H1 (cell line): ENCODE measurements around the gene ENPP4. TPM values are rescaled to one million over a fixed set of nuclear protein-coding genes. Genes with fewer than 3 reads are reported as not detected.

Experiments used
- CTCF ChIA-PET: fragments of 300-600 bp; sonication (Branson Sonifier 250); formaldehyde crosslinking; loops from one replicate; lab custom pipeline; 2021; ENCODE audit not compliant: partially characterized antibody; lab: Charles Lee
- POLR2A ChIA-PET: fragments of 300-600 bp; sonication (Branson Sonifier 250); formaldehyde crosslinking; loops from one replicate; lab custom pipeline; 2021; ENCODE audit warnings: inconsistent platforms; ENCODE audit not compliant: partially characterized antibody; lab: Charles Lee
- DNase-seq, 2 experiments: peaks; one replicate each; pipeline versions ENCODE4 v3.0.0 to v3.0.0-alpha.2; 2010 to 2022; ENCODE audit warnings: low spot score in 2 of 2, low read depth in 1 of 2, mixed read lengths in 1 of 2
- FAIRE-seq: peaks from 2 replicates; lab custom pipeline; 2011; peaks lifted over from hg19 to GRCh38; lab: Jason Lieb, UNC
- H2AFZ ChIP-seq: 2 replicates; pipeline ENCODE4 v1.8.1; 2012; ENCODE audit warnings: low read length, inconsistent platforms
- H2AK5ac ChIP-seq: 2 replicates; pipeline ENCODE4 v1.6.1; 2013; ENCODE audit warnings: low read depth, low read length
- H2BK120ac ChIP-seq: replicated peaks from 2 replicates; pipeline ENCODE3; 2013; ENCODE audit warnings: low read depth, low read length, inconsistent platforms
- H2BK12ac ChIP-seq: 2 replicates; pipeline ENCODE4 v1.6.1; 2013; ENCODE audit warnings: low read depth, low read length
- H2BK15ac ChIP-seq: 2 replicates; pipeline ENCODE4 v1.6.1; 2013; ENCODE audit warnings: low read length
- H2BK20ac ChIP-seq: 2 replicates; pipeline ENCODE4 v1.6.1; 2013; ENCODE audit warnings: low read length
- H2BK5ac ChIP-seq: 2 replicates; pipeline ENCODE4 v1.6.1; 2013; ENCODE audit warnings: low read depth, low read length
- H3K14ac ChIP-seq: 2 replicates; pipeline ENCODE4 v1.6.1; 2013; ENCODE audit warnings: inconsistent platforms; ENCODE audit not compliant: insufficient read length
- H3K18ac ChIP-seq: 2 replicates; pipeline ENCODE4 v1.6.1; 2013; ENCODE audit warnings: low read length; ENCODE audit errors: extremely low read depth
- H3K23ac ChIP-seq: 2 replicates; pipeline ENCODE4 v1.6.1; 2013; ENCODE audit warnings: inconsistent platforms; ENCODE audit not compliant: insufficient read length
- H3K23me2 ChIP-seq: 2 replicates; pipeline ENCODE4 v1.6.1; 2013; ENCODE audit warnings: low read depth, low read length
- H3K27ac ChIP-seq: 2 replicates; pipeline ENCODE4 v1.6.1; 2011; ENCODE audit warnings: low read depth, low read length, inconsistent platforms
- H3K27me3 ChIP-seq, 4 experiments: replicated peaks in 1 of 4; 1 replicate in 1 of 4; 2 replicates in 3 of 4; pipeline versions ENCODE4 v1.6.1 to v1.8.1; 2011 to 2013; ENCODE audit warnings: low read length in 3 of 4, mild to moderate bottlenecking in 3 of 4, inconsistent platforms in 2 of 4, mixed read lengths in 2 of 4, moderate library complexity in 1 of 4; ENCODE audit not compliant: control insufficient read depth in 3 of 4, insufficient read depth in 3 of 4; ENCODE audit errors: extremely low read depth in 1 of 4
- H3K36me3 ChIP-seq, 4 experiments: 2 replicates each; pipeline versions ENCODE4 v1.6.1 to v1.8.1; 2011 to 2013; ENCODE audit warnings: mild to moderate bottlenecking in 4 of 4, low read length in 3 of 4, moderate library complexity in 2 of 4, control low read depth in 1 of 4, inconsistent platforms in 1 of 4; ENCODE audit not compliant: insufficient read depth in 4 of 4, control insufficient read depth in 2 of 4
- H3K4ac ChIP-seq: replicated peaks from 2 replicates; pipeline ENCODE3; 2013; ENCODE audit warnings: low read length, low read depth, mixed read lengths, inconsistent platforms; ENCODE audit not compliant: insufficient read length
- H3K4me1 ChIP-seq, 4 experiments: replicated peaks in 1 of 4; 1 replicate in 1 of 4; 2 replicates in 3 of 4; pipeline versions ENCODE4 v1.6.1 to v1.8.1; 2011 to 2013; ENCODE audit warnings: low read length in 3 of 4, inconsistent platforms in 2 of 4, mixed read lengths in 1 of 4; ENCODE audit not compliant: insufficient read depth in 4 of 4, control insufficient read depth in 3 of 4
- H3K4me2 ChIP-seq, 2 experiments: 2 replicates each; pipeline versions ENCODE4 v1.6.1 to v1.8.1; 2011 to 2013; ENCODE audit warnings: low read depth in 2 of 2, low read length in 2 of 2, control low read depth in 1 of 2, inconsistent platforms in 1 of 2, mild to moderate bottlenecking in 1 of 2; ENCODE audit not compliant: insufficient read depth in 1 of 2
- H3K4me3 ChIP-seq, 4 experiments: fragments of 200-600, 300-600 bp in 1 of 4; sonication (generic), shearing (Covaris generic), sonication (Bioruptor Twin) in 1 of 4; 2 replicates each; pipeline versions ENCODE4 v1.5.1 to v1.8.1; 2011 to 2016; ENCODE audit warnings: low read length in 4 of 4, low read depth in 3 of 4, control low read depth in 2 of 4, inconsistent platforms in 2 of 4, mild to moderate bottlenecking in 2 of 4, mixed read lengths in 1 of 4, moderate library complexity in 1 of 4; ENCODE audit not compliant: insufficient read depth in 2 of 4; ENCODE audit errors: extremely low read depth in 1 of 4
- H3K56ac ChIP-seq: replicated peaks from 2 replicates; pipeline ENCODE3; 2013; ENCODE audit warnings: low read depth, mild to moderate bottlenecking, mixed read lengths, low read length, inconsistent platforms; ENCODE audit not compliant: insufficient read length
- H3K79me1 ChIP-seq: 2 replicates; pipeline ENCODE4 v1.6.1; 2013; ENCODE audit warnings: low read depth, low read length, control low read depth
- H3K79me2 ChIP-seq, 2 experiments: 2 replicates each; pipeline versions ENCODE4 v1.6.1 to v1.8.1; 2012 to 2013; ENCODE audit warnings: low read length in 2 of 2, mild to moderate bottlenecking in 2 of 2, inconsistent platforms in 1 of 2; ENCODE audit not compliant: insufficient read depth in 2 of 2, control insufficient read depth in 1 of 2
- H3K9ac ChIP-seq, 4 experiments: replicated peaks in 1 of 4; 1 replicate in 1 of 4; 2 replicates in 3 of 4; pipeline versions ENCODE4 v1.6.1 to v1.8.1; 2011 to 2013; ENCODE audit warnings: low read depth in 3 of 4, low read length in 3 of 4, control low read depth in 2 of 4, mild to moderate bottlenecking in 2 of 4, moderate library complexity in 2 of 4, inconsistent platforms in 1 of 4; ENCODE audit errors: extremely low read depth in 1 of 4
- H3K9me3 ChIP-seq, 2 experiments: 2 replicates each; pipeline versions ENCODE4 v1.6.1 to v1.8.1; 2012 to 2013; ENCODE audit warnings: mild to moderate bottlenecking in 2 of 2, moderate library complexity in 2 of 2, control low read depth in 1 of 2, inconsistent platforms in 1 of 2, low read depth in 1 of 2, low read length in 1 of 2, mixed read lengths in 1 of 2; ENCODE audit not compliant: insufficient read depth in 2 of 2
- H4K20me1 ChIP-seq, 2 experiments: replicated peaks in 1 of 2; 2 replicates each; pipeline versions ENCODE3 to v1.8.1; 2011 to 2013; ENCODE audit warnings: inconsistent platforms in 2 of 2, low read length in 2 of 2, mild to moderate bottlenecking in 1 of 2; ENCODE audit not compliant: insufficient read depth in 2 of 2, control insufficient read depth in 1 of 2
- H4K5ac ChIP-seq: 2 replicates; pipeline ENCODE4 v1.6.1; 2013; ENCODE audit warnings: low read length, low read depth, mixed read lengths, inconsistent platforms; ENCODE audit not compliant: insufficient read length
- H4K8ac ChIP-seq: 2 replicates; pipeline ENCODE4 v1.8.0; 2013; ENCODE audit warnings: mild to moderate bottlenecking, moderate library complexity, low read length, inconsistent platforms; ENCODE audit not compliant: insufficient read depth; ENCODE audit errors: extremely low read depth
- H4K91ac ChIP-seq: replicated peaks from 2 replicates; pipeline ENCODE3; 2013; ENCODE audit warnings: low read length, mixed read lengths, inconsistent platforms; ENCODE audit not compliant: insufficient read length
- BCL11A ChIP-seq, 2 experiments: IDR thresholded peaks; one replicate each; pipeline ENCODE4 v1.6.1; 2011; ENCODE audit warnings: low read depth in 2 of 2, low read length in 2 of 2, mild to moderate bottlenecking in 2 of 2
- CREB1 ChIP-seq: IDR thresholded peaks from 2 replicates; pipeline ENCODE4 v1.6.1; 2012; ENCODE audit warnings: inconsistent platforms
- CTCF ChIP-seq, 3 experiments: IDR thresholded peaks; 1 replicate in 2 of 3; 2 replicates in 1 of 3; pipeline versions ENCODE4 v1.5.1 to v1.6.1; 2011; ENCODE audit warnings: low read length in 3 of 3, mild to moderate bottlenecking in 3 of 3, inconsistent platforms in 2 of 3, low read depth in 1 of 3, moderate library complexity in 1 of 3; ENCODE audit not compliant: insufficient read depth in 1 of 3; ENCODE audit errors: control extremely low read depth in 1 of 3
- EGR1 ChIP-seq: IDR thresholded peaks from 2 replicates; pipeline ENCODE4 v1.6.1; 2011; ENCODE audit warnings: low read depth, low read length, borderline replicate concordance
- EP300 ChIP-seq, 2 experiments: IDR thresholded peaks; 1 replicate in 1 of 2; 2 replicates in 1 of 2; pipeline ENCODE4 v1.6.1; 2011 to 2012; ENCODE audit warnings: low read depth in 2 of 2, low read length in 2 of 2, mild to moderate bottlenecking in 2 of 2, borderline replicate concordance in 1 of 2, inconsistent platforms in 1 of 2, moderate library complexity in 1 of 2
- EZH2 ChIP-seq: fragments of 200-600 bp; sonication (generic); IDR thresholded peaks from 2 replicates; pipeline ENCODE4 v1.7.1; 2012; ENCODE audit warnings: low read depth, mild to moderate bottlenecking, moderate library complexity, low read length, inconsistent platforms; ENCODE audit not compliant: severe bottlenecking
- KDM1A ChIP-seq: fragments of 200-600, 300-600 bp; sonication (generic); IDR thresholded peaks from 2 replicates; pipeline ENCODE4 v1.7.1; 2016; ENCODE audit warnings: mild to moderate bottlenecking, low read length, borderline replicate concordance
- RBBP5 ChIP-seq: IDR thresholded peaks from 2 replicates; pipeline ENCODE4 v1.7.1; 2012; ENCODE audit warnings: low read depth, mild to moderate bottlenecking, inconsistent platforms, low read length, moderate library complexity, borderline replicate concordance
- SRF ChIP-seq: IDR thresholded peaks from 2 replicates; pipeline ENCODE4 v1.6.1; 2011; ENCODE audit warnings: mild to moderate bottlenecking, low read depth, low read length, moderate library complexity
- TAF1 ChIP-seq: IDR thresholded peaks from 2 replicates; pipeline ENCODE4 v1.6.1; 2011; ENCODE audit warnings: mild to moderate bottlenecking, low read depth, low read length
- ZNF274 ChIP-seq: IDR thresholded peaks from 2 replicates; pipeline ENCODE4 v1.7.0; 2012; ENCODE audit warnings: low read length, borderline replicate concordance; ENCODE audit errors: extremely low read depth
- WGBS, 2 experiments: shearing (Covaris generic) in 1 of 2; methylation state at CpG; one replicate each; pipeline versions ENCODE4 v1.1.6 to v1.1.7; 2013 to 2015; ENCODE audit warnings: low lambda C conversion rate in 2 of 2, mixed read lengths in 2 of 2, inconsistent platforms in 1 of 2, low coverage in 1 of 2, missing lambda C conversion rate in 1 of 2; ENCODE audit not compliant: insufficient replicate concordance in 2 of 2, insufficient coverage in 1 of 2, insufficient read length in 1 of 2; ENCODE audit errors: extremely low coverage in 1 of 2, missing lambda C conversion rate in 1 of 2; 5-methylcytosine and 5-hydroxymethylcytosine counted together
- polyA plus RNA-seq, 7 experiments: library from polyadenylated mRNA; depleted of rRNA in 3 of 7; stranded (reverse) in 5 of 7; unstranded in 2 of 7; fragments of >200 nt in 5 of 7; fragments of 200-250 nt in 2 of 7; gene quantifications; 1 replicate in 5 of 7; 2 replicates in 1 of 7; 4 replicates in 1 of 7; pipeline versions ENCODE4 v1.2.1 to v1.2.3, GENCODE V29; 2011 to 2013; ENCODE audit warnings: missing spikeins in 2 of 7, mixed read lengths in 2 of 7
- total RNA-seq: library from RNA; stranded (reverse); fragmentation: NEBNext Ultra II Directional; extraction: Animal tissue kit (Norgen Biotek cat#: 25700); gene quantifications from 2 replicates; pipeline ENCODE4 v1.2.1, GENCODE V29; 2021

Gene ENPP4
- total and polyA plus RNA-seq, 2 of the 8 experiments (the other 6 are each of a cell fraction or from before 2014, with no cell fraction given), result 2.0 to 4.4 TPM

GRCh38 chr6:46115634-46116033 is 14.2 kb upstream of the ENPP4 start:
- DNase-seq, result no peak
- no peak overlapping the region for H2BK20ac ChIP-seq
- H3K4ac ChIP-seq, result no peak overlapping the region
- no peak overlapping the region for H3K23ac ChIP-seq
- no peaks in the 10 kb centered on the region for H3K27me3 ChIP-seq
- no peak overlapping the region for H3K14ac ChIP-seq
- no peak overlapping the region for H4K5ac ChIP-seq
- POLR2A ChIA-PET, result interaction anchor here (1.0 kb wide), 1 partner anchor 10 kb away, joined by 3 read pairs; no protein-coding TSS in a partner anchor
- no peak overlapping the region for H3K18ac ChIP-seq
- H3K4me1 ChIP-seq, result peaks cover 3 to 11% (median 6%) of the 10 kb centered on the region in 4 experiments; a peak in 4 of 7 replicates
- peaks cover 5 to 16% of the 10 kb centered on the region in 2 experiments; a peak in 3 of 4 replicates for H3K9me3 ChIP-seq
- H3K9ac ChIP-seq, result no peak overlapping the region
- H4K20me1 ChIP-seq, result no peaks in the 10 kb centered on the region
- no peak overlapping the region for H2AFZ ChIP-seq
- H2AK5ac ChIP-seq, result no peak overlapping the region
- CTCF ChIA-PET, result interaction anchor here (1.2 to 2.8 kb wide), 4 partner anchors 9 to 25 kb away, joined by 3 to 7 read pairs (median 3); no protein-coding TSS in a partner anchor
- no peaks in the 10 kb centered on the region for H3K79me1 ChIP-seq
- 96% methylated on average over 1 of the region's 1 CpG; no CpG with 5 or more reads in 1 of the 2 experiments for WGBS, 2 experiments
- H4K91ac ChIP-seq, result no peak overlapping the region
- no peak overlapping the region for H2BK15ac ChIP-seq
- no peak overlapping the region for H2BK5ac ChIP-seq
- H3K36me3 ChIP-seq, result peaks cover 0 to 3% (median 0%) of the 10 kb centered on the region in 4 experiments; a peak in 1 of 8 replicates
- no peak overlapping the region for H4K8ac ChIP-seq
- no peak overlapping the region for H3K27ac ChIP-seq
- no peak overlapping the region for H3K4me3 ChIP-seq
- H2BK120ac ChIP-seq, result no peak overlapping the region
- H3K23me2 ChIP-seq, result peaks cover 2% of the 10 kb centered on the region; the same call in 1 of the 2 replicates
- H2BK12ac ChIP-seq, result no peak overlapping the region
- H3K4me2 ChIP-seq, result no peak overlapping the region
- no peak for FAIRE-seq
- no peaks in the 10 kb centered on the region for H3K79me2 ChIP-seq
- no peak overlapping the region for H3K56ac ChIP-seq
- TF ChIP-seq SRF (no peak), BCL11A (IDR thresholded peaks at IDR 0.05; ENCODE audit: low read depth in 2 of 2, low read length in 2 of 2) (no peak), CREB1 (no peak), EZH2 (no peak), KDM1A (no peak), EGR1 (no peak), CTCF (IDR thresholded peaks at IDR 0.05; ENCODE audit: control extremely low read depth in 1 of 3, insufficient read depth in 1 of 3, low read depth in 1 of 3, low read length in 3 of 3) (no peak), ZNF274 (no peak), RBBP5 (no peak), TAF1 (no peak), EP300 (IDR thresholded peaks at IDR 0.05; ENCODE audit: borderline replicate concordance in 1 of 2, low read depth in 2 of 2, low read length in 2 of 2) (no peak)
